Brain microvascular endothelial cell (primary cell): ENCODE results near the gene PARD6B.
A peak's percentile ranks its signal among the peaks of the same experiment; 100 is the strongest.

Experiments used
- DNase-seq: peaks from one replicate; pipeline ENCODE4 v3.0.0-alpha.2; 2020
- H3K27ac ChIP-seq: fragments of 250-450 bp; sonication (Bioruptor Pico); 2 replicates; pipeline ENCODE4 v1.5.1; 2020; ENCODE audit warnings: mild to moderate bottlenecking, moderate library complexity
- H3K27me3 ChIP-seq: fragments of 250-450 bp; sonication (Bioruptor Pico); replicated peaks from 2 replicates; pipeline ENCODE4 v1.5.1; 2020; ENCODE audit warnings: mild to moderate bottlenecking
- H3K36me3 ChIP-seq: fragments of 250-450 bp; sonication (Bioruptor Pico); replicated peaks from 2 replicates; pipeline ENCODE4 v1.5.1; 2020; ENCODE audit warnings: mild to moderate bottlenecking
- H3K4me3 ChIP-seq: 2 replicates; pipeline ENCODE4 v1.5.1; 2011; ENCODE audit warnings: low read depth, mild to moderate bottlenecking, control low read depth, low read length, moderate library complexity
- CTCF ChIP-seq: IDR thresholded peaks from 2 replicates; pipeline ENCODE4 v1.5.1; 2011; ENCODE audit warnings: low read depth, mild to moderate bottlenecking, moderate library complexity, low read length, control low read depth, inconsistent platforms; ENCODE audit errors: missing control alignments
- in situ Hi-C: cut with HindIII; loops from 2 replicates; pipeline ENCODE4 v1.10.0; 2017; ENCODE audit warnings: low sequenced_read_pairs, low pct_ligation_motif_present

Gene PARD6B

GRCh38 chr20:50737352-50737751 is 6.0 kb downstream of the PARD6B start:
- in situ Hi-C loops, result no loop called here
- no peak for DNase-seq
- no peaks in the 10 kb centered on the region for H3K36me3 ChIP-seq
- no peak overlapping the region for H3K4me3 ChIP-seq
- H3K27me3 ChIP-seq, result no peaks in the 10 kb centered on the region
- no peak for TF ChIP-seq CTCF
- no peak overlapping the region for H3K27ac ChIP-seq

- no peak for TF ChIP-seq CTCF
- Histone ChIP-seq H3K36me3 (no peaks in the 10 kb centered on the region), H3K27me3 (no peaks in the 10 kb centered on the region), H3K27ac (no peak overlapping the region), H3K4me3 (no peak overlapping the region)
- no peak for DNase-seq
- in situ Hi-C loops, result no loop called here
These were observed 11.7 kb downstream of the PARD6B start for GRCh38 chr20:50743087-50743486.

- Histone ChIP-seq H3K27me3 (no peaks in the 10 kb centered on the region), H3K36me3 (no peaks in the 10 kb centered on the region), H3K27ac (peak overlapping the region; percentile 42), H3K4me3 (no peak overlapping the region)
- peak; percentile 84 for DNase-seq
- in situ Hi-C loops, result no loop called here
- TF ChIP-seq CTCF, result peak; percentile 63
These were observed 12.9 kb downstream of the PARD6B start for GRCh38 chr20:50744143-50744792.

GRCh38 chr20:50745634-50746137 is 14.3 kb downstream of the PARD6B start:
- H3K27ac ChIP-seq, result no peak overlapping the region
- no peak overlapping the region for H3K4me3 ChIP-seq
- H3K36me3 ChIP-seq, result no peaks in the 10 kb centered on the region
- no peaks in the 10 kb centered on the region for H3K27me3 ChIP-seq
- in situ Hi-C loops, result no loop called here
- DNase-seq, result no peak
- no peak for TF ChIP-seq CTCF

GRCh38 chr20:50746138-50746940 is 15.0 kb downstream of the PARD6B start:
- no peaks in the 10 kb centered on the region for H3K27me3 ChIP-seq
- no peak overlapping the region for H3K4me3 ChIP-seq
- in situ Hi-C loops, result no loop called here
- no peak for DNase-seq
- TF ChIP-seq CTCF, result no peak
- no peaks in the 10 kb centered on the region for H3K36me3 ChIP-seq
- H3K27ac ChIP-seq, result no peak overlapping the region

- in situ Hi-C loops, result no loop called here
- no peak for DNase-seq
- no peaks in the 10 kb centered on the region for H3K36me3 ChIP-seq
- H3K27me3 ChIP-seq, result no peaks in the 10 kb centered on the region
- no peak overlapping the region for H3K27ac ChIP-seq
- no peak overlapping the region for H3K4me3 ChIP-seq
- no peak for TF ChIP-seq CTCF
These were observed 15.9 kb downstream of the PARD6B start for GRCh38 chr20:50747275-50747674.
